Muscle layer of duodenum (tissue), 2 donors: ENCODE measurements around the gene IZUMO2.
"Not testable (repeated sequence)": the region's sequence is repeated elsewhere in the genome, so short reads cannot be mapped to it uniquely, and the experiment has no call there.

ENCODE experiments used
- H3K27ac ChIP-seq: one replicate; pipeline ENCODE4 v1.7.0; 2013; ENCODE audit warnings: mild to moderate bottlenecking, low read length
- H3K27me3 ChIP-seq: one replicate; pipeline ENCODE4 v1.7.0; 2013; ENCODE audit warnings: low read depth, mild to moderate bottlenecking, control low read depth, low read length
- H3K36me3 ChIP-seq, 2 donors: one replicate each; pipeline ENCODE4 v1.7.0; 2013; ENCODE audit warnings: low read length in 2 of 2, control low read depth in 1 of 2, mild to moderate bottlenecking in 1 of 2; ENCODE audit not compliant: insufficient read depth in 2 of 2, control insufficient read depth in 1 of 2
- H3K4me1 ChIP-seq, 2 donors: one replicate each; pipeline ENCODE4 v1.7.0; 2013; ENCODE audit warnings: low read length in 2 of 2, mild to moderate bottlenecking in 2 of 2, control low read depth in 1 of 2, moderate library complexity in 1 of 2; ENCODE audit not compliant: insufficient read depth in 2 of 2, control insufficient read depth in 1 of 2
- H3K4me3 ChIP-seq, 2 donors: one replicate each; pipeline ENCODE4 v1.7.0; 2013; ENCODE audit warnings: low read length in 2 of 2, low read depth in 1 of 2, mild to moderate bottlenecking in 1 of 2
- H3K9me3 ChIP-seq, 2 donors: one replicate each; pipeline ENCODE4 v1.7.0; 2013; ENCODE audit warnings: low read length in 2 of 2, control low read depth in 1 of 2, mild to moderate bottlenecking in 1 of 2; ENCODE audit not compliant: control insufficient read depth in 1 of 2
- donor health status: healthy.

Gene IZUMO2

GRCh38 chr19:50134777-50135719 lies 28.0 kb downstream of the IZUMO2 start:
- H3K27me3 ChIP-seq = peaks cover 13% of the 10 kb centered on the region

GRCh38 chr19:50133518-50134492 lies 29.3 kb downstream of the IZUMO2 start:
- not testable (repeated sequence) for H3K27ac ChIP-seq, H3K4me1 ChIP-seq, H3K4me3 ChIP-seq, H3K9me3 ChIP-seq, H3K36me3 ChIP-seq
- H3K27me3 ChIP-seq = peaks cover 13% of the 10 kb centered on the region

More at GRCh38 chr19:50134777-50135719, 28.0 kb downstream of the IZUMO2 start:
- not testable (repeated sequence) for H3K4me3 ChIP-seq, H3K36me3 ChIP-seq, H3K9me3 ChIP-seq, H3K27ac ChIP-seq, H3K4me1 ChIP-seq

GRCh38 chr19:50104012-50104411 lies 59.1 kb downstream of the IZUMO2 start:
- H3K4me3 ChIP-seq, H3K27ac ChIP-seq, H3K9me3 ChIP-seq, H3K27me3 ChIP-seq, H3K36me3 ChIP-seq, H3K4me1 ChIP-seq: not testable (repeated sequence)

- not testable (repeated sequence) for H3K27ac ChIP-seq, H3K36me3 ChIP-seq, H3K9me3 ChIP-seq, H3K4me1 ChIP-seq, H3K27me3 ChIP-seq, H3K4me3 ChIP-seq
These were observed 59.7 kb downstream of the IZUMO2 start for GRCh38 chr19:50103405-50103804.
